Fibroblast of lung (primary cell): ENCODE data around the gene SP140. TPM values are rescaled to one million over a fixed set of nuclear protein-coding genes. Genes with fewer than 3 reads are reported as not detected.

Experiments
- DNase-seq, 2 donors: peaks; one replicate each; pipeline versions ENCODE4 v3.0.0 to v3.0.0-alpha.2; 2010; ENCODE audit warnings: low read depth in 2 of 2
- H2AFZ ChIP-seq: 2 replicates; pipeline ENCODE4 v1.5.1; 2012; ENCODE audit warnings: low read length, control low read depth, inconsistent platforms
- H3K27ac ChIP-seq: 2 replicates; pipeline ENCODE4 v1.5.1; 2011; ENCODE audit warnings: low read length, control low read depth; ENCODE audit not compliant: insufficient read depth
- H3K27me3 ChIP-seq: 2 replicates; pipeline ENCODE4 v1.5.1; 2011; ENCODE audit warnings: mild to moderate bottlenecking, low read length; ENCODE audit not compliant: control insufficient read depth, insufficient read depth
- H3K36me3 ChIP-seq: 2 replicates; pipeline ENCODE4 v1.5.1; 2011; ENCODE audit warnings: low read length; ENCODE audit not compliant: control insufficient read depth, insufficient read depth
- H3K4me1 ChIP-seq: 2 replicates; pipeline ENCODE4 v1.5.1; 2011; ENCODE audit warnings: low read length; ENCODE audit not compliant: control insufficient read depth, insufficient read depth; ENCODE audit errors: extremely low read depth
- H3K4me2 ChIP-seq: 2 replicates; pipeline ENCODE4 v1.5.1; 2011; ENCODE audit warnings: low read length, control low read depth; ENCODE audit not compliant: insufficient read depth; ENCODE audit errors: extremely low read depth
- H3K4me3 ChIP-seq, 4 experiments: fragments of 200-600 bp in 1 of 4; sonication (generic) in 1 of 4; replicated peaks in 1 of 4; 2 replicates each; pipeline ENCODE4 v1.5.1; 2011 to 2016; ENCODE audit warnings: low read length in 4 of 4, low read depth in 3 of 4, mild to moderate bottlenecking in 3 of 4, control low read depth in 2 of 4, inconsistent platforms in 1 of 4, mixed read lengths in 1 of 4; ENCODE audit not compliant: insufficient read depth in 1 of 4; ENCODE audit errors: control extremely low read depth in 1 of 4
- H3K79me2 ChIP-seq: 2 replicates; pipeline ENCODE4 v1.5.1; 2012; ENCODE audit warnings: mild to moderate bottlenecking, low read length, inconsistent platforms; ENCODE audit not compliant: control insufficient read depth, insufficient read depth
- H3K9ac ChIP-seq: 2 replicates; pipeline ENCODE4 v1.5.1; 2011; ENCODE audit warnings: mild to moderate bottlenecking, low read length, control low read depth; ENCODE audit not compliant: insufficient read depth
- H3K9me3 ChIP-seq: 2 replicates; pipeline ENCODE4 v1.5.1; 2012; ENCODE audit warnings: low read depth, low read length; ENCODE audit not compliant: control insufficient read depth, insufficient read depth
- H4K20me1 ChIP-seq: 2 replicates; pipeline ENCODE4 v1.5.1; 2011; ENCODE audit warnings: low read length; ENCODE audit not compliant: control insufficient read depth, insufficient read depth; ENCODE audit errors: extremely low read depth
- CTCF ChIP-seq, 2 donors: IDR thresholded peaks in 1 of 2; conservative IDR thresholded peaks in 1 of 2; 1 replicate in 1 of 2; 2 replicates in 1 of 2; pipeline ENCODE4 v1.5.1; 2011 to 2012; ENCODE audit warnings: low read length in 2 of 2, control low read depth in 1 of 2, inconsistent platforms in 1 of 2, low read depth in 1 of 2, mild to moderate bottlenecking in 1 of 2
- EZH2 ChIP-seq: IDR thresholded peaks from 2 replicates; pipeline ENCODE4 v1.5.1; 2012; ENCODE audit warnings: low read length, control low read depth, mild to moderate bottlenecking; ENCODE audit errors: missing control alignments
- polyA plus RNA-seq, 2 donors: library from polyadenylated mRNA; depleted of rRNA in 1 of 2; stranded (reverse) in 1 of 2; unstranded in 1 of 2; fragments of >200 nt; gene quantifications; 2 replicates each; pipeline ENCODE4 v1.2.1, GENCODE V29; 2011 to 2012; ENCODE audit warnings: missing spikeins in 1 of 2
- total RNA-seq: library from RNA; depleted of rRNA; stranded (reverse); fragments of >200 nt; gene quantifications from 2 replicates; pipeline ENCODE4 v1.2.1, GENCODE V29; 2014

Gene SP140
- total and polyA plus RNA-seq, 2 donors (not counting 1 experiment from before 2014, with no cell fraction given) = 0.17 to 0.33 TPM

GRCh38 chr2:230360028-230360427, 134.5 kb downstream of the SP140 start:
- Histone ChIP-seq H3K79me2 (no peaks in the 10 kb centered on the region), H3K4me1 (no peaks in the 10 kb centered on the region), H3K27me3 (no peaks in the 10 kb centered on the region), H4K20me1 (no peaks in the 10 kb centered on the region), H3K4me3 (no peak overlapping the region), H2AFZ (no peak overlapping the region), H3K9me3 (no peaks in the 10 kb centered on the region), H3K27ac (no peak overlapping the region), H3K4me2 (no peak overlapping the region), H3K36me3 (no peaks in the 10 kb centered on the region), H3K9ac (no peak overlapping the region)
- no peak for TF ChIP-seq CTCF (conservative IDR thresholded peaks at IDR 0.05 in 1 of 2, IDR thresholded peaks at IDR 0.05 in 1 of 2; ENCODE audit: low read depth in 1 of 2, low read length in 2 of 2)
- no peak for TF ChIP-seq EZH2
- no peak for DNase-seq

- Histone ChIP-seq H3K9me3 (no peaks in the 10 kb centered on the region), H3K27me3 (no peaks in the 10 kb centered on the region), H4K20me1 (no peaks in the 10 kb centered on the region), H3K36me3 (no peaks in the 10 kb centered on the region), H3K4me1 (no peaks in the 10 kb centered on the region), H3K27ac (no peak overlapping the region), H2AFZ (no peak overlapping the region), H3K4me3 (no peak overlapping the region), H3K79me2 (no peaks in the 10 kb centered on the region), H3K4me2 (no peak overlapping the region), H3K9ac (no peak overlapping the region)
- no peak for DNase-seq
- no peak for TF ChIP-seq EZH2
- TF ChIP-seq CTCF (conservative IDR thresholded peaks at IDR 0.05 in 1 of 2, IDR thresholded peaks at IDR 0.05 in 1 of 2; ENCODE audit: low read depth in 1 of 2, low read length in 2 of 2) = no peak
These were observed 136.6 kb downstream of the SP140 start for GRCh38 chr2:230362030-230362691.

Other genes starting within 250 kb of the SP140 start
- 1.5 and 5.6 TPM in 2 replicates for gene SLC16A14, start 156.8 kb upstream of the SP140 start, total RNA-seq
- gene SLC16A14, start 156.8 kb upstream of the SP140 start, polyA plus RNA-seq = 1.8 and 1.9 TPM in 2 replicates
- gene SP110, start 5.8 kb upstream of the SP140 start, total RNA-seq = 7.2 and 9.2 TPM in 2 replicates
- 12.7 and 15.9 TPM in 2 replicates for gene SP110, start 5.8 kb upstream of the SP140 start, polyA plus RNA-seq
- gene SP140L, start 101.5 kb downstream of the SP140 start, total RNA-seq = 9.8 and 10.9 TPM in 2 replicates
- 15.7 and 16.9 TPM in 2 replicates for gene SP140L, start 101.5 kb downstream of the SP140 start, polyA plus RNA-seq
- gene SP100, start 190.5 kb downstream of the SP140 start, total RNA-seq = 93.0 and 120 TPM in 2 replicates
- 73.7 and 106 TPM in 2 replicates for gene SP100, start 190.5 kb downstream of the SP140 start, polyA plus RNA-seq